Spinal cord (tissue), 10 donors: ENCODE results near the gene EPB41L4B. TPM values are rescaled to one million over a fixed set of nuclear protein-coding genes. Genes with fewer than 3 reads are reported as not detected.

Experiments
- DNase-seq, 6 donors: peaks; one replicate each; pipeline versions ENCODE4 v3.0.0 to v3.0.0-alpha.2; 2013 to 2015; ENCODE audit warnings: low spot score in 6 of 6, low read depth in 4 of 6
- H3K27ac ChIP-seq: one replicate; pipeline ENCODE4 v1.5.1; 2013; ENCODE audit warnings: low read depth, low read length, control low read depth
- H3K27me3 ChIP-seq: one replicate; pipeline ENCODE4 v1.6.1; 2013; ENCODE audit warnings: low read length; ENCODE audit not compliant: control insufficient read depth, insufficient read depth
- H3K36me3 ChIP-seq: one replicate; pipeline ENCODE4 v1.6.1; 2013; ENCODE audit warnings: low read length; ENCODE audit not compliant: control insufficient read depth, insufficient read depth
- H3K4me1 ChIP-seq: one replicate; pipeline ENCODE4 v1.6.1; 2013; ENCODE audit warnings: low read length; ENCODE audit not compliant: control insufficient read depth, insufficient read depth
- H3K4me3 ChIP-seq: one replicate; pipeline ENCODE4 v1.5.1; 2013; ENCODE audit warnings: low read depth, low read length, control low read depth
- H3K9me3 ChIP-seq: one replicate; pipeline ENCODE4 v1.6.1; 2013; ENCODE audit warnings: low read length; ENCODE audit not compliant: control insufficient read depth, insufficient read depth
- WGBS: methylation state at CpG from one replicate; pipeline ENCODE4 v1.1.5; 2013; ENCODE audit warnings: missing lambda C conversion rate; ENCODE audit not compliant: insufficient coverage; 5-methylcytosine and 5-hydroxymethylcytosine counted together
- polyA plus RNA-seq, 2 donors: library from polyadenylated mRNA; unstranded; fragments of 120-200 nt; gene quantifications; one replicate each; pipeline ENCODE4 v1.2.1, GENCODE V29; 2013; ENCODE audit not compliant: insufficient read length in 2 of 2
- total RNA-seq, 2 donors: library from RNA; depleted of rRNA in 1 of 2; stranded (reverse); fragments of 120-200 nt in 1 of 2; fragments of >200 nt in 1 of 2; gene quantifications; one replicate each; pipeline versions ENCODE4 v1.2.3 to v1.2.4, GENCODE V29; 2013 to 2014
- donor health status: healthy.

EPB41L4B gene
- total and polyA plus RNA-seq, 4 donors = 12.2 to 42.8 (median 30.6) TPM

- H3K9me3 ChIP-seq = no peaks in the 10 kb centered on the region
- no peaks in the 10 kb centered on the region for H3K27me3 ChIP-seq
- H3K27ac ChIP-seq = no peak overlapping the region
- DNase-seq = peak in 4 of 6 donors; percentile 68 to 93 (median 78)
- peaks cover 24% of the 10 kb centered on the region for H3K4me1 ChIP-seq
- H3K4me3 ChIP-seq = no peak overlapping the region
- 26% methylated on average over 5 of the region's 9 CpGs for WGBS
- peaks cover 5% of the 10 kb centered on the region for H3K36me3 ChIP-seq
Measured at GRCh38 chr9:109244179-109245132, 76.4 kb downstream of the EPB41L4B start.

DNA sequence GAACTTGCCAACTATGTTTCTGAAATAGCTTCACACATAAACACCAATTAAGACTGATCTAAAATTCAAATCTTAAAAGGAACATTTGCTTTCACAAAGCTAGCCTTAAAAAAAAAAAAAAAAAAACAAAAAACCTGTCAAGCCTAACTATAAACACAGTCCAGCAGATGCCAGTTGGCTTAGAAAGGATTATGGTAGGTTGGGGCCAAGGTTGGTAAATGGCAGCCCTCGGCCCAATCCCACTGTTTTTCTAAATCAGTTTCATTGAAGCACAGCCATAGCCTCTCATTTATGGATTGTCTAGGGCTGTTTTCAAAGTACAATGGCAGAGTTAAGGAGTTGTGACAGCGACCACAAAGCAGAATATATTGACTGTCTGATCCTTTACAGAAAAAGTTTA is 78.1 kb downstream of the EPB41L4B start:
- H3K4me1 ChIP-seq = peaks cover 24% of the 10 kb centered on the region
- peak in 3 of 6 donors; percentile 40 to 92 (median 79) for DNase-seq
- H3K36me3 ChIP-seq = peaks cover 3% of the 10 kb centered on the region
- no CpG with 5 or more reads among the region's 2 CpGs for WGBS
- no peak overlapping the region for H3K4me3 ChIP-seq
- no peaks in the 10 kb centered on the region for H3K9me3 ChIP-seq
- H3K27ac ChIP-seq = peak overlapping the region; percentile 55
- H3K27me3 ChIP-seq = no peaks in the 10 kb centered on the region

DNA sequence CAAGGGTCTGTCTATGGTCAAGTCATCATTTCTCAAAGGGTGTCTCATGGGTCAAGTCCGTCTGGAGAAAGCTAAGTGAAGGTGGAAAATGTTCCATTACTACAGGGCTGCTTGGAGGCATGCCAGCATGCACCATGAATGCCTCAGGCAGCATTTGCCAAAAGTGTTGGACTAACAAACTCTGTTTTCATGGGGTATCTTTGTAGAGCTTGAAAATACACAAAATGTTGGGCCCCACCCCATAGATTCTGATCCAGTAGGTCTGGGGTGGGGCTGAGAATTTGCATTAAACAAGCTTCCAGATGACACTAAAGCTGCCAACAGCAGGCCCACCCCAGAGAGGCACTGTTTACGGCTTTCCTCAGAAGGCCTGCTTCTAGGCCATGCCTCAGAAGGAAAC is 78.8 kb downstream of the EPB41L4B start:
- DNase-seq = peak in 3 of 6 donors; percentile 60 to 80 (median 77)
- WGBS = 0% methylated on average over 1 of the region's 2 CpGs
- Histone ChIP-seq H3K9me3 (no peaks in the 10 kb centered on the region), H3K36me3 (peaks cover 6% of the 10 kb centered on the region), H3K27ac (peak overlapping the region; percentile 55), H3K4me3 (no peak overlapping the region), H3K27me3 (no peaks in the 10 kb centered on the region), H3K4me1 (peaks cover 24% of the 10 kb centered on the region)

- peaks cover 24% of the 10 kb centered on the region for H3K4me1 ChIP-seq
- no CpG with 5 or more reads among the region's 3 CpGs for WGBS
Measured at GRCh38 chr9:109241207-109241606, 79.7 kb downstream of the EPB41L4B start.

DNA sequence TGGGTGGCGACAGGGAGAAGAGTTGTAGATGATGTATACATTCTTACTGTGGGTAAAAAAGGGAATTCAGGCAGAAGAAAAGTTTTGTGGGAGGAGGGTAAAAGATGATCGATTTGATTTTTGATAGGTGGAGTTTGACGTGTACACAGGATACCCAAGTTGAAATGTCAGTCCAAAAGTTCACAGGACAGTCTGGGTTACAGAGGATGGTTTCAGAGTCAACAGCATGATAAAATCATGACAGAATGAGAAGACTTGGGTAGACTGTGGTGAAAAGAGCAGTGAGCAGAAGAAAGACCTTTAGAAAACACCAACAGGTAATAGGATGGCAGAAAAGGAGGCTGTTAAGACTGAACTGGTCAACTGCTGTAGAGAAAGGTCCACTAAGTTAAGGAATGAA is 81.6 kb downstream of the EPB41L4B start:
- no peaks in the 10 kb centered on the region for H3K27me3 ChIP-seq
- H3K36me3 ChIP-seq = peaks cover 3% of the 10 kb centered on the region
- DNase-seq = no peak
- peaks cover 16% of the 10 kb centered on the region for H3K4me1 ChIP-seq
- no peak overlapping the region for H3K4me3 ChIP-seq
- no peak overlapping the region for H3K27ac ChIP-seq
- 98% methylated on average over 3 of the region's 3 CpGs for WGBS
- no peaks in the 10 kb centered on the region for H3K9me3 ChIP-seq

More at GRCh38 chr9:109241207-109241606, 79.7 kb downstream of the EPB41L4B start:
- no peak for DNase-seq
- Histone ChIP-seq H3K36me3 (peaks cover 3% of the 10 kb centered on the region), H3K27me3 (no peaks in the 10 kb centered on the region), H3K4me3 (no peak overlapping the region), H3K27ac (peak overlapping the region; percentile 33), H3K9me3 (no peaks in the 10 kb centered on the region)

DNA sequence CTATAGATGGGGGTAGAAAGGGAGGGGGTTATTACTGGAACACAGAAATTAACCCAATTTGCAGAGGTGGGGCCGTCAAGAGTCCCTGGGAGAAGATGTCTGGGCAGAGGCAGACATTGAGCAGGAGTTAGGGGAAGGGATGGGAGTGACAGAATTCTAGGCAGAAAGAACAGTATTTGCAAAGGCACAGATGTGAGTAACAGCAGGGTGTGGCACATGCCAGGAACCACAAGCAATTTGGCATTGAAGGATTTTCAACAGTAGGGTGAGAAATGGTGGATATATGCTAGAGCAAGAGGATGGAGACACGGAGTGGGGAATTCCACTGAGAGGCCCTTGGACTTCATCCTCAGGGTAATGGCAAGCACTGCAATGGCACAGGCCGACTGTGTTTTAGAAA is 82.2 kb downstream of the EPB41L4B start:
- 78% methylated on average over 3 of the region's 3 CpGs for WGBS
- no peaks in the 10 kb centered on the region for H3K9me3 ChIP-seq
- no peak overlapping the region for H3K4me3 ChIP-seq
- H3K4me1 ChIP-seq = peaks cover 12% of the 10 kb centered on the region
- no peak overlapping the region for H3K27ac ChIP-seq
- DNase-seq = no peak
- no peaks in the 10 kb centered on the region for H3K27me3 ChIP-seq
- peaks cover 3% of the 10 kb centered on the region for H3K36me3 ChIP-seq

GRCh38 chr9:109238125-109238524 is 82.7 kb downstream of the EPB41L4B start:
- DNase-seq = no peak
- H3K9me3 ChIP-seq = no peaks in the 10 kb centered on the region
- WGBS = 100% methylated on average over 3 of the region's 4 CpGs
- peaks cover 7% of the 10 kb centered on the region for H3K4me1 ChIP-seq
- H3K27me3 ChIP-seq = no peaks in the 10 kb centered on the region
- peaks cover 3% of the 10 kb centered on the region for H3K36me3 ChIP-seq
- no peak overlapping the region for H3K4me3 ChIP-seq
- no peak overlapping the region for H3K27ac ChIP-seq

DNA sequence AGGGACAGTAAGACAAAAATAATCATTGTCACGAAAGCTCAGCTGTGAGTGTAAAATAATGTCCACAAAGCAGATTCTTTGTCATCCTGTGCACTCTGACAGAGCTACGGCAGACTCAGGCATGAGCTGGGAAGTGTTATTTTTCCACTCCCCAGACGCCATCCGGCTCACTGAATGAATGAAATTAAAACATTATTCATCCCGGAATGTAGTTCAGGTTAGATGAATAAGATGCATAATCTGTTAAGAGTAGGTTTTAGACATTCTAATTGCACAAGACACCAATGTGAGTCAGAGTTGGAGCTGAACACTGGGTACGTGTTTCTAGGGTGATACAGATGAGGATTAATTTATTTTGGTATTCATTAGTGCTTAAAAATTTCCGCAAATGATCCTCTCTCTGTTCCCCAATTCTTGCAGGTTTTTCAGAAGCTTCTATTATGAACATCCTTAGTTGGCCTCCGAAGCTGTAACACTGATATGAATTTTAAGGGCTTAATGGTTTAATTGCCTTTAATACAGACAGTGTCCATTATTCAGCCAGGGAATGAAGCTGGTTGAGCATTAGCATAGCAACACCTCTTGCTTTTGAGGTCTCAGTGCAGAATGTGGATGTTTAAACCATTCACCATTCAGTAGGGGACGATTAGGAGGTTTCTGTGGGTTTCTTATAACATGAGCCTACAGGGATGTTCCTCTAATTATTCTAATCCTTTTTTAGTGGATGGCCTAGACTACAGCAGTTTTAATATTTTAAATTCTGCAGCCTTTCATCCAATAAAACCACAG is 88.2 kb downstream of the EPB41L4B start:
- Histone ChIP-seq H3K27me3 (no peaks in the 10 kb centered on the region), H3K36me3 (peaks cover 3% of the 10 kb centered on the region), H3K27ac (no peak overlapping the region), H3K9me3 (no peaks in the 10 kb centered on the region), H3K4me3 (no peak overlapping the region), H3K4me1 (peaks cover 5% of the 10 kb centered on the region)
- DNase-seq = peak in 2 of 6 donors; percentile 34 to 89
- WGBS = 33% methylated on average over 1 of the region's 9 CpGs

- Histone ChIP-seq H3K36me3 (no peaks in the 10 kb centered on the region), H3K9me3 (no peaks in the 10 kb centered on the region), H3K27me3 (no peaks in the 10 kb centered on the region), H3K27ac (no peak overlapping the region), H3K4me1 (peaks cover 5% of the 10 kb centered on the region), H3K4me3 (no peak overlapping the region)
- no CpG with 5 or more reads among the region's 1 CpG for WGBS
- DNase-seq = no peak
Measured at GRCh38 chr9:109231593-109231992, 89.3 kb downstream of the EPB41L4B start.
